ENCODE measurements around the gene LRRC4B.

The LRRC4B gene

GRCh38 chr19:50467566-50467965, 100.7 kb downstream of the LRRC4B start:
- no peak for DNase-seq (ENCODE audit: low read depth in 2 of 2, low spot score in 1 of 2)
